GM12878 (cell line): ENCODE data around the gene CLECL1.

ENCODE experiments used
- RBBP5 ChIP-seq: fragments of 200-600 bp; sonication (generic); conservative IDR thresholded peaks from 2 replicates; pipeline ENCODE4 v1.6.1; 2016
- SRF ChIP-seq, 2 experiments: IDR thresholded peaks; 2 replicates each; pipeline ENCODE4 v1.6.1; 2011; ENCODE audit warnings: low read depth in 2 of 2, low read length in 2 of 2, mild to moderate bottlenecking in 1 of 2, moderate library complexity in 1 of 2

- TF ChIP-seq RBBP5 (no peak), SRF (IDR thresholded peaks at IDR 0.05; ENCODE audit: low read depth in 2 of 2, low read length in 2 of 2) (no peak)
These were observed 2.3 kb downstream of the CLECL1 start for GRCh38 chr12:9730591-9730990.
